CD14-positive monocyte (primary cell): Measurements from ENCODE around the gene CLDN7. TPM values are rescaled to one million over a fixed set of nuclear protein-coding genes. Genes with fewer than 3 reads are reported as not detected.

Source experiments
- DNase-seq, 3 donors: peaks; one replicate each; pipeline ENCODE4 v3.0.0-alpha.2; 2011 to 2022
- H2AFZ ChIP-seq: 2 replicates; pipeline ENCODE4 v1.6.0; 2012; ENCODE audit warnings: mild to moderate bottlenecking, low read depth, low read length, inconsistent platforms; ENCODE audit not compliant: insufficient read depth, poor library complexity, severe bottlenecking
- H3K27ac ChIP-seq, 2 donors: 1 replicate in 1 of 2; 2 replicates in 1 of 2; pipeline ENCODE4 v1.5.1; 2012 to 2013; ENCODE audit warnings: low read length in 2 of 2, control low read depth in 1 of 2, inconsistent platforms in 1 of 2, low read depth in 1 of 2, mild to moderate bottlenecking in 1 of 2
- H3K27me3 ChIP-seq, 2 donors: one replicate each; pipeline versions ENCODE4 v1.6.0 to v1.6.1; 2011 to 2013; ENCODE audit warnings: low read length in 2 of 2; ENCODE audit not compliant: control insufficient read depth in 2 of 2, insufficient read depth in 2 of 2
- H3K36me3 ChIP-seq, 2 donors: replicated peaks in 1 of 2; 1 replicate in 1 of 2; 2 replicates in 1 of 2; pipeline versions ENCODE4 v1.5.1 to v1.6.1; 2012 to 2013; ENCODE audit warnings: low read length in 2 of 2, control low read depth in 1 of 2, inconsistent platforms in 1 of 2, mild to moderate bottlenecking in 1 of 2; ENCODE audit not compliant: insufficient read depth in 2 of 2, control insufficient read depth in 1 of 2
- H3K4me1 ChIP-seq, 2 donors: 1 replicate in 1 of 2; 2 replicates in 1 of 2; pipeline versions ENCODE4 v1.5.1 to v1.6.1; 2012 to 2013; ENCODE audit warnings: low read length in 2 of 2, control low read depth in 1 of 2, inconsistent platforms in 1 of 2, mild to moderate bottlenecking in 1 of 2, moderate library complexity in 1 of 2; ENCODE audit not compliant: insufficient read depth in 2 of 2, control insufficient read depth in 1 of 2
- H3K4me2 ChIP-seq: replicated peaks from 2 replicates; pipeline ENCODE3; 2012; ENCODE audit warnings: low read length, moderate library complexity, mild to moderate bottlenecking; ENCODE audit not compliant: poor library complexity, severe bottlenecking; ENCODE audit errors: extremely low read depth
- H3K4me3 ChIP-seq, 3 experiments: fragments of 200-600 bp in 1 of 3; sonication (generic) in 1 of 3; replicated peaks in 1 of 3; 1 replicate in 2 of 3; 2 replicates in 1 of 3; pipeline ENCODE4 v1.5.1; 2011 to 2013; ENCODE audit warnings: low read length in 3 of 3, mild to moderate bottlenecking in 3 of 3, control low read depth in 2 of 3, low read depth in 2 of 3, inconsistent platforms in 1 of 3, moderate library complexity in 1 of 3
- H3K79me2 ChIP-seq: 2 replicates; pipeline ENCODE4 v1.6.0; 2012; ENCODE audit warnings: mild to moderate bottlenecking, control low read depth, inconsistent platforms, low read length, moderate library complexity; ENCODE audit not compliant: insufficient read depth
- H3K9ac ChIP-seq: 2 replicates; pipeline ENCODE4 v1.6.0; 2017; ENCODE audit warnings: low read length, mild to moderate bottlenecking; ENCODE audit not compliant: insufficient read depth, poor library complexity, severe bottlenecking
- H3K9me3 ChIP-seq, 2 donors: replicated peaks in 1 of 2; 1 replicate in 1 of 2; 2 replicates in 1 of 2; pipeline versions ENCODE4 v1.5.1 to v1.6.1; 2012 to 2013; ENCODE audit warnings: low read length in 2 of 2, control low read depth in 1 of 2; ENCODE audit not compliant: control insufficient read depth in 1 of 2, insufficient read depth in 1 of 2
- H4K20me1 ChIP-seq: 2 replicates; pipeline ENCODE4 v1.6.0; 2012; ENCODE audit warnings: mild to moderate bottlenecking, low read length, control low read depth, moderate library complexity; ENCODE audit not compliant: insufficient read depth
- H3K27ac Mint-ChIP-seq, 7 donors: one replicate each; pipeline ENCODE4 v1.8.0; 2020; ENCODE audit warnings: mild to moderate bottlenecking in 7 of 7, mixed read lengths in 7 of 7, moderate library complexity in 6 of 7, inconsistent platforms in 2 of 7
- H3K27me3 Mint-ChIP-seq, 3 donors: one replicate each; pipeline ENCODE4 v1.8.0; 2021 to 2022; ENCODE audit warnings: low read depth in 3 of 3, mild to moderate bottlenecking in 3 of 3, mixed read lengths in 3 of 3, moderate library complexity in 3 of 3, inconsistent platforms in 1 of 3
- H3K36me3 Mint-ChIP-seq, 2 donors: one replicate each; pipeline ENCODE4 v1.8.0; 2020; ENCODE audit warnings: mixed read lengths in 2 of 2, inconsistent platforms in 1 of 2, mild to moderate bottlenecking in 1 of 2
- H3K4me1 Mint-ChIP-seq: one replicate; pipeline ENCODE4 v1.8.0; 2020; ENCODE audit warnings: mild to moderate bottlenecking, mixed read lengths
- H3K4me3 Mint-ChIP-seq, 2 donors: one replicate each; pipeline ENCODE4 v1.8.0; 2020; ENCODE audit warnings: mild to moderate bottlenecking in 2 of 2, mixed read lengths in 2 of 2, moderate library complexity in 1 of 2
- H3K9me3 Mint-ChIP-seq, 7 donors: one replicate each; pipeline ENCODE4 v1.8.0; 2020 to 2022; ENCODE audit warnings: mixed read lengths in 7 of 7, mild to moderate bottlenecking in 6 of 7, moderate library complexity in 6 of 7, inconsistent platforms in 2 of 7
- CTCF ChIP-seq: fragments of 200-600 bp; IDR thresholded peaks from one replicate; pipeline ENCODE4 v1.8.0; 2022; ENCODE audit warnings: antibody characterized with exemption, mild to moderate bottlenecking
- WGBS: methylation state at CpG from one replicate; pipeline ENCODE4 v1.1.5; 2013; ENCODE audit warnings: missing lambda C conversion rate; ENCODE audit not compliant: insufficient coverage; 5-methylcytosine and 5-hydroxymethylcytosine counted together
- intact Hi-C, 2 donors: fragments of 100-400 bp; cut with micrococcal nuclease; formaldehyde crosslinking; loops; one replicate each; pipeline versions ENCODE4 v1.15.0 to v1.15.1; 2023
- polyA plus RNA-seq, 3 donors: library from polyadenylated mRNA; depleted of rRNA in 1 of 3; unstranded in 2 of 3; stranded (reverse) in 1 of 3; fragments of 300-500 nt in 2 of 3; fragments of >200 nt in 1 of 3; fragmentation: Illumina TruSeq in 2 of 3; gene quantifications; 1 replicate in 2 of 3; 2 replicates in 1 of 3; pipeline ENCODE4 v1.2.3, GENCODE V29; 2012 to 2021

The CLDN7 gene
- polyA plus RNA-seq, 3 donors: 0.49 to 13.4 (median 2.1) TPM

- H3K79me2 ChIP-seq: no peaks in the 10 kb centered on the region
- H3K4me3 ChIP-seq: no peak overlapping the region
- TF ChIP-seq CTCF: no peak
- H3K9ac ChIP-seq: no peak overlapping the region
- WGBS: 65% methylated on average over 5 of the region's 6 CpGs
- H3K27me3 ChIP-seq: peaks cover 13 to 54% of the 10 kb centered on the region in 2 donors
- Mint-ChIP-seq H3K9me3 (peaks cover 0 to 15% (median 2%) of the 10 kb centered on the region in 7 donors), H3K27ac (peak overlapping the region in 3 of 7 donors; percentile 8 to 41 (median 35)), H3K27me3 (peaks cover 53 to 85% (median 58%) of the 10 kb centered on the region in 3 donors), H3K4me3 (peak overlapping the region in 1 of 2 donors; percentile 82), H3K36me3 (peaks cover 0 to 5% of the 10 kb centered on the region in 2 donors), H3K4me1 (peaks cover 30% of the 10 kb centered on the region)
- no peak overlapping the region for H3K27ac ChIP-seq
- intact Hi-C loops: loop anchor here in 1 of 2 donors (5.0 kb wide), 1 partner anchor 59 kb away; no protein-coding TSS in a partner anchor
- H4K20me1 ChIP-seq: no peaks in the 10 kb centered on the region
- H3K9me3 ChIP-seq: no peaks in the 10 kb centered on the region
- no peak overlapping the region for H3K4me2 ChIP-seq
- H2AFZ ChIP-seq: no peak overlapping the region
- H3K4me1 ChIP-seq: peaks cover 27 to 28% of the 10 kb centered on the region in 2 donors
- DNase-seq: peak in 1 of 3 donors; percentile 33
- H3K36me3 ChIP-seq: no peaks in the 10 kb centered on the region
These were observed 20.6 kb upstream of the CLDN7 start for GRCh38 chr17:7282752-7283321.

- peaks cover 51 to 79% (median 55%) of the 10 kb centered on the region in 3 donors for H3K27me3 Mint-ChIP-seq
- Histone ChIP-seq H3K4me3 (peak overlapping the region in 2 of 3 experiments; percentile 28 to 72), H3K79me2 (no peaks in the 10 kb centered on the region), H3K4me1 (peaks cover 27 to 28% of the 10 kb centered on the region in 2 donors), H3K9ac (no peak overlapping the region), H3K9me3 (no peaks in the 10 kb centered on the region), H3K27me3 (peaks cover 13 to 47% of the 10 kb centered on the region in 2 donors), H3K36me3 (no peaks in the 10 kb centered on the region), H3K4me2 (peak overlapping the region; percentile 78), H2AFZ (peak overlapping the region; percentile 46), H3K27ac (no peak overlapping the region), H4K20me1 (no peaks in the 10 kb centered on the region)
- no peak for TF ChIP-seq CTCF
- H3K4me3 Mint-ChIP-seq: peak overlapping the region; percentile 74 to 88
- peaks cover 0 to 5% of the 10 kb centered on the region in 2 donors for H3K36me3 Mint-ChIP-seq
- intact Hi-C loops: loop anchor here in 1 of 2 donors (5.0 kb wide), 1 partner anchor 60 kb away; no protein-coding TSS in a partner anchor
- WGBS: under 1% methylated on average over 32 of the region's 43 CpGs
- DNase-seq: no peak
- peaks cover 0 to 15% (median 2%) of the 10 kb centered on the region in 7 donors for H3K9me3 Mint-ChIP-seq
- peak overlapping the region in 1 of 7 donors; percentile 8 for H3K27ac Mint-ChIP-seq
- H3K4me1 Mint-ChIP-seq: peaks cover 30% of the 10 kb centered on the region
These were observed 19.9 kb upstream of the CLDN7 start for GRCh38 chr17:7281953-7282751.
